WTC11 (cell line): ENCODE results near the gene PSMA7. TPM values are rescaled to one million over a fixed set of nuclear protein-coding genes. Genes with fewer than 3 reads are reported as not detected.

ENCODE experiments used
- ATAC-seq: fragments of 200-7000 bp; cut with Tn5 transposase; 2 replicates; pipeline ENCODE4 v1.10.0; 2021; ENCODE audit warnings: mild to moderate bottlenecking, moderate library complexity
- CTCF ChIA-PET: fragments of 300-600 bp; sonication (Branson Sonifier 250); formaldehyde crosslinking; loops from one replicate; lab custom pipeline; 2021; ENCODE audit warnings: antibody characterized with exemption; lab: Charles Lee
- POLR2A ChIA-PET: fragments of 350-600 bp; sonication (Branson Sonifier 250); formaldehyde crosslinking; loops from one replicate; lab custom pipeline; 2021; ENCODE audit warnings: antibody characterized with exemption; lab: Charles Lee
- DNase-seq: peaks from one replicate; pipeline ENCODE4 v3.0.0; 2021; ENCODE audit warnings: low spot score
- H3K27ac Mint-ChIP-seq: 2 replicates; pipeline ENCODE4 v1.8.0; 2021; ENCODE audit warnings: mixed read lengths
- H3K27me3 Mint-ChIP-seq: 2 replicates; pipeline ENCODE4 v1.8.0; 2021; ENCODE audit warnings: low read depth, mild to moderate bottlenecking, moderate library complexity, mixed read lengths
- H3K36me3 Mint-ChIP-seq: 2 replicates; pipeline ENCODE4 v1.8.0; 2021; ENCODE audit warnings: mixed read lengths
- H3K4me1 Mint-ChIP-seq: 2 replicates; pipeline ENCODE4 v1.8.0; 2022; ENCODE audit warnings: mixed read lengths
- H3K4me3 Mint-ChIP-seq: 2 replicates; pipeline ENCODE4 v1.8.0; 2021; ENCODE audit warnings: mild to moderate bottlenecking, moderate library complexity, mixed read lengths
- H3K9me3 Mint-ChIP-seq: 2 replicates; pipeline ENCODE4 v1.8.0; 2021; ENCODE audit warnings: mixed read lengths
- ATF1 ChIP-seq: sonication (generic); formaldehyde crosslinking; IDR thresholded peaks from 2 replicates; pipeline ENCODE4 v1.8.1; 2023; ENCODE audit warnings: mild to moderate bottlenecking, moderate library complexity, missing genetic modification reagents
- ATF3 ChIP-seq: sonication (generic); formaldehyde crosslinking; conservative IDR thresholded peaks from 2 replicates; pipeline ENCODE4 v1.8.1; 2022; ENCODE audit warnings: mild to moderate bottlenecking, missing genetic modification reagents
- E2F5 ChIP-seq: sonication (generic); formaldehyde crosslinking; IDR thresholded peaks from 2 replicates; pipeline ENCODE4 v1.8.1; 2022; ENCODE audit warnings: mild to moderate bottlenecking, moderate library complexity, missing genetic modification reagents
- EMX1 ChIP-seq: fragments of 250-450 bp; sonication (Bioruptor Pico); IDR thresholded peaks from 2 replicates; pipeline ENCODE4 v1.8.0; 2021; ENCODE audit warnings: mild to moderate bottlenecking
- ETV6 ChIP-seq: sonication (generic); formaldehyde crosslinking; IDR thresholded peaks from 2 replicates; pipeline ENCODE4 v1.8.1; 2022; ENCODE audit warnings: mild to moderate bottlenecking, missing genetic modification reagents
- FOXP4 ChIP-seq: sonication (generic); formaldehyde crosslinking; IDR thresholded peaks from 2 replicates; pipeline ENCODE4 v1.8.0; 2022; ENCODE audit warnings: mild to moderate bottlenecking, missing genetic modification reagents
- GTF2I ChIP-seq: fragments of 250-450 bp; sonication (Bioruptor Pico); conservative IDR thresholded peaks from 2 replicates; pipeline ENCODE4 v1.4.0; 2021; ENCODE audit warnings: mild to moderate bottlenecking
- HMGXB4 ChIP-seq: sonication (generic); formaldehyde crosslinking; IDR thresholded peaks from 2 replicates; pipeline ENCODE4 v1.8.1; 2023; ENCODE audit warnings: mild to moderate bottlenecking, moderate library complexity, missing genetic modification reagents
- MAX ChIP-seq: sonication (generic); formaldehyde crosslinking; IDR thresholded peaks from 2 replicates; pipeline ENCODE4 v1.8.0; 2022; ENCODE audit warnings: mild to moderate bottlenecking, missing genetic modification reagents
- NFE2L1 ChIP-seq: sonication (generic); formaldehyde crosslinking; IDR thresholded peaks from 2 replicates; pipeline ENCODE4 v1.8.1; 2023; ENCODE audit warnings: missing genetic modification reagents
- NR3C1 ChIP-seq: sonication (generic); formaldehyde crosslinking; conservative IDR thresholded peaks from 2 replicates; pipeline ENCODE4 v1.8.1; 2023; ENCODE audit warnings: low read depth, mild to moderate bottlenecking, missing genetic modification reagents
- SMAD3 ChIP-seq: sonication (generic); formaldehyde crosslinking; IDR thresholded peaks from 2 replicates; pipeline ENCODE4 v1.8.0; 2022; ENCODE audit warnings: missing genetic modification reagents, mild to moderate bottlenecking, borderline replicate concordance
- ZNF121 ChIP-seq: sonication (generic); formaldehyde crosslinking; IDR thresholded peaks from 2 replicates; pipeline ENCODE4 v1.8.0; 2023; ENCODE audit warnings: missing genetic modification reagents
- ZNF138 ChIP-seq: sonication (generic); formaldehyde crosslinking; conservative IDR thresholded peaks from 2 replicates; pipeline ENCODE4 v1.8.1; 2022; ENCODE audit warnings: mild to moderate bottlenecking, moderate library complexity, missing genetic modification reagents
- ZNF416 ChIP-seq: fragments of 250-450 bp; sonication (Bioruptor Pico); IDR thresholded peaks from 2 replicates; pipeline ENCODE4 v1.9.0; 2021; ENCODE audit warnings: mild to moderate bottlenecking, inconsistent platforms
- ZNF423 ChIP-seq: fragments of 250-450 bp; sonication (Bioruptor Pico); IDR thresholded peaks from 2 replicates; pipeline ENCODE4 v2.1.2; 2022; ENCODE audit warnings: mild to moderate bottlenecking, moderate library complexity
- ZNF671 ChIP-seq: fragments of 250-450 bp; sonication (Bioruptor Pico); IDR thresholded peaks from 2 replicates; pipeline ENCODE4 v1.8.0; 2021; ENCODE audit warnings: mild to moderate bottlenecking
- ZSCAN18 ChIP-seq: fragments of 250-450 bp; sonication (Bioruptor Pico); IDR thresholded peaks from 2 replicates; pipeline ENCODE4 v2.1.2; 2022; ENCODE audit warnings: mild to moderate bottlenecking, moderate library complexity
- total RNA-seq: library from RNA; stranded (reverse); gene quantifications from 3 replicates; pipeline ENCODE4 v1.2.3, GENCODE V29; 2021
- TF ChIP-seq, protein P1 (sequence below): sonication (generic); formaldehyde crosslinking; IDR thresholded peaks from 2 replicates; pipeline ENCODE4 v1.8.1; 2022; ENCODE audit warnings: missing genetic modification reagents, borderline replicate concordance
- TF ChIP-seq, protein P2 (sequence below): fragments of 250-450 bp; sonication (Bioruptor Pico); IDR thresholded peaks from 2 replicates; pipeline ENCODE4 v1.9.0; 2021; ENCODE audit warnings: mild to moderate bottlenecking

PSMA7 gene
- total RNA-seq, 1 experiment from 2014 or later, result 364 TPM

- TF ChIP-seq ATF3 (CRISPR knock-in tag), result no peak
- no peak for TF ChIP-seq ZNF121 (CRISPR knock-in tag)
- TF ChIP-seq, all 79 proteins: peak for 3
These were observed 13.6 kb upstream of the PSMA7 start (continued) for GRCh38 chr20:62156592-62157386.

DNA sequence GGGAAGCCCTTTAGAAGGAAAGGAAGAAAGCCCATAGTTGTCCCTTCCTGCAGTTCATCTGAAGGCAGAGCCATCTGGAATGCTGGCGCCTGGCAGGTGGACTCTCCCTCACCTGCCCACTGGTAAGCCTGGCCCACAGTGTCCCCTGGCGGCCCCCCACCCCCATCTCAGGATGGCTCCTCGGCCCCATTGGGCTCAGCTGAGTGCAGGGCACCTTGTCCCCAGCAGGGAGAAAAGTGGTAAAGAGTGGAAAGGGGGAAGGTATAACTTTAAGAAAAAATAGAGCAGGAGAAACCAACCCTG is 13.0 kb upstream of the PSMA7 start:
- ATAC-seq, result peak; percentile 4; the same call in 1 of the 2 replicates
- POLR2A ChIA-PET, result interaction anchor here (0.6 to 0.8 kb wide), 2 partner anchors 27 to 215 kb away, joined by 3 read pairs; no protein-coding TSS in a partner anchor
- Mint-ChIP-seq H3K27me3 (no peaks in the 10 kb centered on the region), H3K4me3 (no peak overlapping the region), H3K9me3 (peaks cover 8% of the 10 kb centered on the region), H3K36me3 (peaks cover 37% of the 10 kb centered on the region), H3K27ac (peak overlapping the region; percentile 95; the same call in 1 of the 2 replicates), H3K4me1 (peaks cover 28% of the 10 kb centered on the region)
- no peak for TF ChIP-seq ZNF671 (CRISPR knock-in tag)
- TF ChIP-seq GTF2I (CRISPR knock-in tag), result no peak
- no peak for TF ChIP-seq ZNF423 (CRISPR knock-in tag)
- no peak for TF ChIP-seq NFE2L1 (CRISPR knock-in tag)
- TF ChIP-seq ZSCAN18, result no peak
- no peak for TF ChIP-seq SMAD3 (CRISPR knock-in tag)
- TF ChIP-seq NR3C1 (CRISPR knock-in tag), result no peak
- no peak for TF ChIP-seq ZNF138 (CRISPR knock-in tag)
- TF ChIP-seq ATF1 (CRISPR knock-in tag), result no peak
- TF ChIP-seq ETV6 (CRISPR knock-in tag), result no peak
- no peak for TF ChIP-seq E2F5 (CRISPR knock-in tag)
- no peak for TF ChIP-seq FOXP4 (CRISPR knock-in tag)
- no peak for TF ChIP-seq EMX1 (CRISPR knock-in tag)
- TF ChIP-seq HMGXB4 (CRISPR knock-in tag), result no peak
- TF ChIP-seq, protein P1, sequence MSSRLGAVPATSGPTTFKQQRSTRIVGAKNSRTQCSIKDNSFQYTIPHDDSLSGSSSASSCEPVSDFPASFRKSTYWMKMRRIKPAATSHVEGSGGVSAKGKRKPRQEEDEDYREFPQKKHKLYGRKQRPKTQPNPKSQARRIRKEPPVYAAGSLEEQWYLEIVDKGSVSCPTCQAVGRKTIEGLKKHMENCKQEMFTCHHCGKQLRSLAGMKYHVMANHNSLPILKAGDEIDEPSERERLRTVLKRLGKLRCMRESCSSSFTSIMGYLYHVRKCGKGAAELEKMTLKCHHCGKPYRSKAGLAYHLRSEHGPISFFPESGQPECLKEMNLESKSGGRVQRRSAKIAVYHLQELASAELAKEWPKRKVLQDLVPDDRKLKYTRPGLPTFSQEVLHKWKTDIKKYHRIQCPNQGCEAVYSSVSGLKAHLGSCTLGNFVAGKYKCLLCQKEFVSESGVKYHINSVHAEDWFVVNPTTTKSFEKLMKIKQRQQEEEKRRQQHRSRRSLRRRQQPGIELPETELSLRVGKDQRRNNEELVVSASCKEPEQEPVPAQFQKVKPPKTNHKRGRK (CRISPR knock-in tag), result no peak
- TF ChIP-seq ZNF416, result no peak
- TF ChIP-seq MAX (CRISPR knock-in tag), result no peak
- TF ChIP-seq, protein P2, sequence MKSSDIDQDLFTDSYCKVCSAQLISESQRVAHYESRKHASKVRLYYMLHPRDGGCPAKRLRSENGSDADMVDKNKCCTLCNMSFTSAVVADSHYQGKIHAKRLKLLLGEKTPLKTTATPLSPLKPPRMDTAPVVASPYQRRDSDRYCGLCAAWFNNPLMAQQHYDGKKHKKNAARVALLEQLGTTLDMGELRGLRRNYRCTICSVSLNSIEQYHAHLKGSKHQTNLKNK (CRISPR knock-in tag), result no peak
- CTCF ChIA-PET, result interaction anchor here (0.6 to 2.4 kb wide), 28 partner anchors 9 to 473 kb away, joined by 3 to 28 read pairs (median 4); partner anchors contain the start of genes LSM14B, PSMA7 and SS18L1
- DNase-seq, result no peak
